ENCODE results near the gene TMEM245.

GRCh38 chr9:109014608-109015280 is 105.0 kb downstream of the TMEM245 start:
- no peak for TF ChIP-seq POLR2A (IDR thresholded peaks at IDR 0.05; ENCODE audit: low read length)
- TF ChIP-seq GATA1 (IDR thresholded peaks at IDR 0.05; ENCODE audit: low read depth, low read length) = no peak
